ENCODE measurements around the gene SDSL.

Gene SDSL

GRCh38 chr12:113386866-113387566, 35.2 kb upstream of the SDSL start:
- TF ChIP-seq CTCF (IDR thresholded peaks at IDR 0.05; ENCODE audit: low read depth, low read length, poor library complexity, severe bottlenecking) = no peak
- TF ChIP-seq EZH2phosphoT487 (IDR thresholded peaks at IDR 0.05; ENCODE audit: borderline replicate concordance, low read length) = no peak
- Histone ChIP-seq H3K4me1 (ENCODE audit: control insufficient read depth, low read length) (no peaks in the 10 kb centered on the region), H3K36me3 (ENCODE audit: control insufficient read depth, low read length) (no peaks in the 10 kb centered on the region), H3K4me2 (ENCODE audit: low read length) (no peak overlapping the region), H4K20me1 (ENCODE audit: control insufficient read depth, insufficient read depth, low read depth, low read length) (no peaks in the 10 kb centered on the region), H3K4me3 (ENCODE audit: low read length) (no peak overlapping the region), H3F3A (ENCODE audit: control insufficient read depth, insufficient read depth) (no peaks in the 10 kb centered on the region), H3K9me2 (replicated peaks; ENCODE audit: control insufficient read depth, low read length) (no peaks in the 10 kb centered on the region), H3K27ac (ENCODE audit: low read depth, low read length) (no peak overlapping the region), H3K79me2 (ENCODE audit: control insufficient read depth, low read length) (no peaks in the 10 kb centered on the region), H3K27me3 (ENCODE audit: control insufficient read depth, low read length) (no peaks in the 10 kb centered on the region), H3K9me3 (ENCODE audit: control insufficient read depth, insufficient read depth, low read length) (no peaks in the 10 kb centered on the region)

GRCh38 chr12:113387631-113388030, 34.5 kb upstream of the SDSL start:
- Histone ChIP-seq H3K36me3 (ENCODE audit: control insufficient read depth, low read length) (no peaks in the 10 kb centered on the region), H3K79me2 (ENCODE audit: control insufficient read depth, low read length) (no peaks in the 10 kb centered on the region), H3K4me2 (ENCODE audit: low read length) (no peak overlapping the region), H3K27ac (ENCODE audit: low read depth, low read length) (no peak overlapping the region), H4K20me1 (ENCODE audit: control insufficient read depth, insufficient read depth, low read depth, low read length) (no peaks in the 10 kb centered on the region), H3K4me3 (ENCODE audit: low read length) (no peak overlapping the region), H3K27me3 (ENCODE audit: control insufficient read depth, low read length) (no peaks in the 10 kb centered on the region), H3K9me2 (replicated peaks; ENCODE audit: control insufficient read depth, low read length) (no peaks in the 10 kb centered on the region), H3F3A (ENCODE audit: control insufficient read depth, insufficient read depth) (no peaks in the 10 kb centered on the region), H3K9me3 (ENCODE audit: control insufficient read depth, insufficient read depth, low read length) (no peaks in the 10 kb centered on the region), H3K4me1 (ENCODE audit: control insufficient read depth, low read length) (no peaks in the 10 kb centered on the region)
- no peak for TF ChIP-seq EZH2phosphoT487 (IDR thresholded peaks at IDR 0.05; ENCODE audit: borderline replicate concordance, low read length)
- TF ChIP-seq CTCF (IDR thresholded peaks at IDR 0.05; ENCODE audit: low read depth, low read length, poor library complexity, severe bottlenecking) = no peak

GRCh38 chr12:113388351-113388750, 33.8 kb upstream of the SDSL start:
- no peak for TF ChIP-seq EZH2phosphoT487 (IDR thresholded peaks at IDR 0.05; ENCODE audit: borderline replicate concordance, low read length)
- no peak for TF ChIP-seq CTCF (IDR thresholded peaks at IDR 0.05; ENCODE audit: low read depth, low read length, poor library complexity, severe bottlenecking)
- Histone ChIP-seq H3F3A (ENCODE audit: control insufficient read depth, insufficient read depth) (no peaks in the 10 kb centered on the region), H3K27me3 (ENCODE audit: control insufficient read depth, low read length) (no peaks in the 10 kb centered on the region)

More at GRCh38 chr12:113388351-113388750, 33.8 kb upstream of the SDSL start:
- H4K20me1 ChIP-seq (ENCODE audit: control insufficient read depth, insufficient read depth, low read depth, low read length) = no peaks in the 10 kb centered on the region
- no peaks in the 10 kb centered on the region for H3K79me2 ChIP-seq (ENCODE audit: control insufficient read depth, low read length)
- H3K27ac ChIP-seq (ENCODE audit: low read depth, low read length) = no peak overlapping the region
- no peaks in the 10 kb centered on the region for H3K9me2 ChIP-seq (replicated peaks; ENCODE audit: control insufficient read depth, low read length)
- H3K4me3 ChIP-seq (ENCODE audit: low read length) = no peak overlapping the region
- H3K9me3 ChIP-seq (ENCODE audit: control insufficient read depth, insufficient read depth, low read length) = no peaks in the 10 kb centered on the region
- H3K36me3 ChIP-seq (ENCODE audit: control insufficient read depth, low read length) = no peaks in the 10 kb centered on the region
- H3K4me1 ChIP-seq (ENCODE audit: control insufficient read depth, low read length) = peaks cover 3% of the 10 kb centered on the region; the same call in 1 of the 2 replicates
- H3K4me2 ChIP-seq (ENCODE audit: low read length) = no peak overlapping the region
